CD14-positive monocyte (primary cell): ENCODE results near the gene SLC1A3. TPM values are rescaled to one million over a fixed set of nuclear protein-coding genes. Genes with fewer than 3 reads are reported as not detected.
A peak's percentile ranks its signal among the peaks of the same experiment; 100 is the strongest.

Source experiments
- DNase-seq, 3 donors: peaks; one replicate each; pipeline ENCODE4 v3.0.0-alpha.2; 2011 to 2022
- H2AFZ ChIP-seq: 2 replicates; pipeline ENCODE4 v1.6.0; 2012; ENCODE audit warnings: mild to moderate bottlenecking, low read depth, low read length, inconsistent platforms; ENCODE audit not compliant: insufficient read depth, poor library complexity, severe bottlenecking
- H3K27ac ChIP-seq, 2 donors: 1 replicate in 1 of 2; 2 replicates in 1 of 2; pipeline ENCODE4 v1.5.1; 2012 to 2013; ENCODE audit warnings: low read length in 2 of 2, control low read depth in 1 of 2, inconsistent platforms in 1 of 2, low read depth in 1 of 2, mild to moderate bottlenecking in 1 of 2
- H3K27me3 ChIP-seq, 2 donors: one replicate each; pipeline versions ENCODE4 v1.6.0 to v1.6.1; 2011 to 2013; ENCODE audit warnings: low read length in 2 of 2; ENCODE audit not compliant: control insufficient read depth in 2 of 2, insufficient read depth in 2 of 2
- H3K36me3 ChIP-seq, 2 donors: replicated peaks in 1 of 2; 1 replicate in 1 of 2; 2 replicates in 1 of 2; pipeline versions ENCODE4 v1.5.1 to v1.6.1; 2012 to 2013; ENCODE audit warnings: low read length in 2 of 2, control low read depth in 1 of 2, inconsistent platforms in 1 of 2, mild to moderate bottlenecking in 1 of 2; ENCODE audit not compliant: insufficient read depth in 2 of 2, control insufficient read depth in 1 of 2
- H3K4me1 ChIP-seq, 2 donors: 1 replicate in 1 of 2; 2 replicates in 1 of 2; pipeline versions ENCODE4 v1.5.1 to v1.6.1; 2012 to 2013; ENCODE audit warnings: low read length in 2 of 2, control low read depth in 1 of 2, inconsistent platforms in 1 of 2, mild to moderate bottlenecking in 1 of 2, moderate library complexity in 1 of 2; ENCODE audit not compliant: insufficient read depth in 2 of 2, control insufficient read depth in 1 of 2
- H3K4me2 ChIP-seq: replicated peaks from 2 replicates; pipeline ENCODE3; 2012; ENCODE audit warnings: low read length, moderate library complexity, mild to moderate bottlenecking; ENCODE audit not compliant: poor library complexity, severe bottlenecking; ENCODE audit errors: extremely low read depth
- H3K4me3 ChIP-seq, 3 experiments: fragments of 200-600 bp in 1 of 3; sonication (generic) in 1 of 3; replicated peaks in 1 of 3; 1 replicate in 2 of 3; 2 replicates in 1 of 3; pipeline ENCODE4 v1.5.1; 2011 to 2013; ENCODE audit warnings: low read length in 3 of 3, mild to moderate bottlenecking in 3 of 3, control low read depth in 2 of 3, low read depth in 2 of 3, inconsistent platforms in 1 of 3, moderate library complexity in 1 of 3
- H3K79me2 ChIP-seq: 2 replicates; pipeline ENCODE4 v1.6.0; 2012; ENCODE audit warnings: mild to moderate bottlenecking, control low read depth, inconsistent platforms, low read length, moderate library complexity; ENCODE audit not compliant: insufficient read depth
- H3K9ac ChIP-seq: 2 replicates; pipeline ENCODE4 v1.6.0; 2017; ENCODE audit warnings: low read length, mild to moderate bottlenecking; ENCODE audit not compliant: insufficient read depth, poor library complexity, severe bottlenecking
- H3K9me3 ChIP-seq, 2 donors: replicated peaks in 1 of 2; 1 replicate in 1 of 2; 2 replicates in 1 of 2; pipeline versions ENCODE4 v1.5.1 to v1.6.1; 2012 to 2013; ENCODE audit warnings: low read length in 2 of 2, control low read depth in 1 of 2; ENCODE audit not compliant: control insufficient read depth in 1 of 2, insufficient read depth in 1 of 2
- H4K20me1 ChIP-seq: 2 replicates; pipeline ENCODE4 v1.6.0; 2012; ENCODE audit warnings: mild to moderate bottlenecking, low read length, control low read depth, moderate library complexity; ENCODE audit not compliant: insufficient read depth
- H3K27ac Mint-ChIP-seq, 7 donors: one replicate each; pipeline ENCODE4 v1.8.0; 2020; ENCODE audit warnings: mild to moderate bottlenecking in 7 of 7, mixed read lengths in 7 of 7, moderate library complexity in 6 of 7, inconsistent platforms in 2 of 7
- H3K27me3 Mint-ChIP-seq, 3 donors: one replicate each; pipeline ENCODE4 v1.8.0; 2021 to 2022; ENCODE audit warnings: low read depth in 3 of 3, mild to moderate bottlenecking in 3 of 3, mixed read lengths in 3 of 3, moderate library complexity in 3 of 3, inconsistent platforms in 1 of 3
- H3K36me3 Mint-ChIP-seq, 2 donors: one replicate each; pipeline ENCODE4 v1.8.0; 2020; ENCODE audit warnings: mixed read lengths in 2 of 2, inconsistent platforms in 1 of 2, mild to moderate bottlenecking in 1 of 2
- H3K4me1 Mint-ChIP-seq: one replicate; pipeline ENCODE4 v1.8.0; 2020; ENCODE audit warnings: mild to moderate bottlenecking, mixed read lengths
- H3K4me3 Mint-ChIP-seq, 2 donors: one replicate each; pipeline ENCODE4 v1.8.0; 2020; ENCODE audit warnings: mild to moderate bottlenecking in 2 of 2, mixed read lengths in 2 of 2, moderate library complexity in 1 of 2
- H3K9me3 Mint-ChIP-seq, 7 donors: one replicate each; pipeline ENCODE4 v1.8.0; 2020 to 2022; ENCODE audit warnings: mixed read lengths in 7 of 7, mild to moderate bottlenecking in 6 of 7, moderate library complexity in 6 of 7, inconsistent platforms in 2 of 7
- CTCF ChIP-seq: fragments of 200-600 bp; IDR thresholded peaks from one replicate; pipeline ENCODE4 v1.8.0; 2022; ENCODE audit warnings: antibody characterized with exemption, mild to moderate bottlenecking
- WGBS: methylation state at CpG from one replicate; pipeline ENCODE4 v1.1.5; 2013; ENCODE audit warnings: missing lambda C conversion rate; ENCODE audit not compliant: insufficient coverage; 5-methylcytosine and 5-hydroxymethylcytosine counted together
- intact Hi-C, 2 donors: fragments of 100-400 bp; cut with micrococcal nuclease; formaldehyde crosslinking; loops; one replicate each; pipeline versions ENCODE4 v1.15.0 to v1.15.1; 2023
- polyA plus RNA-seq, 3 donors: library from polyadenylated mRNA; depleted of rRNA in 1 of 3; unstranded in 2 of 3; stranded (reverse) in 1 of 3; fragments of 300-500 nt in 2 of 3; fragments of >200 nt in 1 of 3; fragmentation: Illumina TruSeq in 2 of 3; gene quantifications; 1 replicate in 2 of 3; 2 replicates in 1 of 3; pipeline ENCODE4 v1.2.3, GENCODE V29; 2012 to 2021

Gene SLC1A3
- polyA plus RNA-seq, 3 donors: 1.2 to 3.3 (median 1.3) TPM

- no peak for DNase-seq
- intact Hi-C loops: no loop called here
- Histone ChIP-seq H3K4me2 (no peak overlapping the region), H3K9me3 (no peaks in the 10 kb centered on the region), H2AFZ (no peak overlapping the region), H3K79me2 (no peaks in the 10 kb centered on the region), H3K9ac (no peak overlapping the region), H4K20me1 (no peaks in the 10 kb centered on the region), H3K4me3 (no peak overlapping the region), H3K36me3 (peaks cover 0 to 19% of the 10 kb centered on the region in 2 donors), H3K4me1 (no peaks in the 10 kb centered on the region), H3K27me3 (no peaks in the 10 kb centered on the region), H3K27ac (no peak overlapping the region)
- Mint-ChIP-seq H3K4me3 (no peak overlapping the region), H3K27me3 (peaks cover 0 to 1% (median 0%) of the 10 kb centered on the region in 3 donors), H3K9me3 (peaks cover 0 to 3% (median 0%) of the 10 kb centered on the region in 7 donors), H3K36me3 (peaks cover 24 to 41% of the 10 kb centered on the region in 2 donors), H3K27ac (no peak overlapping the region), H3K4me1 (no peaks in the 10 kb centered on the region)
- WGBS: no CpG with 5 or more reads among the region's 3 CpGs
- no peak for TF ChIP-seq CTCF
Observed at GRCh38 chr5:36648426-36648825, 42.0 kb downstream of the SLC1A3 start.

GRCh38 chr5:36651761-36652685 is 45.6 kb downstream of the SLC1A3 start:
- peaks cover 22 to 28% of the 10 kb centered on the region in 2 donors for H3K4me1 ChIP-seq
- no peak overlapping the region for H3K4me3 Mint-ChIP-seq
- intact Hi-C loops: loop anchor here in 1 of 2 donors (10.0 kb wide), 1 partner anchor 47 kb away; the partner anchor contains the start of gene SLC1A3
- H2AFZ ChIP-seq: no peak overlapping the region
- no peaks in the 10 kb centered on the region for H3K27me3 ChIP-seq
- no peak for TF ChIP-seq CTCF
- no peaks in the 10 kb centered on the region for H3K9me3 Mint-ChIP-seq
- peaks cover 11% of the 10 kb centered on the region for H3K79me2 ChIP-seq
- H3K36me3 Mint-ChIP-seq: peaks cover 13 to 27% of the 10 kb centered on the region in 2 donors
- H3K9ac ChIP-seq: no peak overlapping the region
- H3K4me3 ChIP-seq: no peak overlapping the region
- DNase-seq: no peak
- H3K27ac Mint-ChIP-seq: peak overlapping the region in 2 of 7 donors; percentile 20 to 44
- no peak overlapping the region for H3K27ac ChIP-seq
- 100% methylated on average over 4 of the region's 9 CpGs for WGBS
- H4K20me1 ChIP-seq: no peaks in the 10 kb centered on the region
- H3K4me1 Mint-ChIP-seq: peaks cover 23% of the 10 kb centered on the region
- H3K9me3 ChIP-seq: no peaks in the 10 kb centered on the region
- no peak overlapping the region for H3K4me2 ChIP-seq
- H3K36me3 ChIP-seq: peaks cover 0 to 11% of the 10 kb centered on the region in 2 donors
- H3K27me3 Mint-ChIP-seq: peaks cover 0 to 1% (median 0%) of the 10 kb centered on the region in 3 donors
